Measurements from ENCODE around the gene TPPP3. TPM values are rescaled to one million over a fixed set of nuclear protein-coding genes. Genes with fewer than 3 reads are reported as not detected.

The TPPP3 gene
- total RNA-seq, 6 donors from 2014 or later = 40.0 to 167 (median 112) TPM

GRCh38 chr16:67389911-67390815 is 3.1 kb downstream of the TPPP3 start:
- DNase-seq = peak; percentile 57 to 61
- no peaks in the 10 kb centered on the region for H3K9me3 ChIP-seq

GRCh38 chr16:67388591-67388990 is 4.7 kb downstream of the TPPP3 start:
- TF ChIP-seq POLR2A (IDR thresholded peaks at IDR 0.05) (no peak), CTCF (IDR thresholded peaks at IDR 0.05) (no peak), EP300 (IDR thresholded peaks at IDR 0.05) (no peak), POLR2AphosphoS5 (IDR thresholded peaks at IDR 0.05) (no peak)
- DNase-seq (no peak), ATAC-seq (ENCODE audit: low FRiP score in 2 of 2) (no peak)
- peaks cover 0 to 3% (median under 1%) of the 10 kb centered on the region in 4 donors for H3K27me3 ChIP-seq
- H3K4me1 ChIP-seq = peaks cover 21 to 36% (median 31%) of the 10 kb centered on the region in 4 donors
- H3K36me3 ChIP-seq = no peaks in the 10 kb centered on the region
- H3K27ac ChIP-seq = no peak overlapping the region
- H3K9me3 ChIP-seq = no peaks in the 10 kb centered on the region
- WGBS, 2 donors = 83% methylated on average over 2 of the region's 2 CpGs; no CpG with 5 or more reads in 1 of the 2 donors
- no peak overlapping the region for H3K4me3 ChIP-seq

More at GRCh38 chr16:67389911-67390815, 3.1 kb downstream of the TPPP3 start:
- no peaks in the 10 kb centered on the region for H3K36me3 ChIP-seq
- no peak for TF ChIP-seq POLR2AphosphoS5 (IDR thresholded peaks at IDR 0.05)
- peak in 1 of 4 donors; percentile 5 for TF ChIP-seq POLR2A (IDR thresholded peaks at IDR 0.05)
- ATAC-seq (ENCODE audit: low FRiP score in 2 of 2) = peak in 1 of 2 donors; percentile 44
- no peak overlapping the region for H3K4me3 ChIP-seq
- H3K27me3 ChIP-seq = peaks cover 0 to 13% (median 2%) of the 10 kb centered on the region in 4 donors
- peak overlapping the region; percentile 7 to 35 (median 18) for H3K27ac ChIP-seq
- peaks cover 27 to 52% (median 42%) of the 10 kb centered on the region in 4 donors for H3K4me1 ChIP-seq
- 72 to 75% methylated on average over 23 to 27 of the region's 27 CpGs for WGBS, 2 donors

- Histone ChIP-seq H3K4me3 (no peak overlapping the region), H3K36me3 (no peaks in the 10 kb centered on the region), H3K4me1 (peaks cover 20 to 32% (median 27%) of the 10 kb centered on the region in 4 donors), H3K9me3 (no peaks in the 10 kb centered on the region), H3K27me3 (no peaks in the 10 kb centered on the region), H3K27ac (no peak overlapping the region)
- ATAC-seq (ENCODE audit: low FRiP score in 2 of 2) (no peak), DNase-seq (peak in 1 of 2 donors; percentile 38)
- no peak for TF ChIP-seq POLR2A (IDR thresholded peaks at IDR 0.05)
- TF ChIP-seq POLR2AphosphoS5 (IDR thresholded peaks at IDR 0.05) = no peak
- TF ChIP-seq CTCF (IDR thresholded peaks at IDR 0.05) = no peak
- TF ChIP-seq EP300 (IDR thresholded peaks at IDR 0.05) = no peak
- WGBS, 2 donors = 81 to 95% methylated on average over 6 to 8 of the region's 8 CpGs
These were observed 5.1 kb downstream of the TPPP3 start for GRCh38 chr16:67388191-67388590.

GRCh38 chr16:67387479-67388079 is 5.7 kb downstream of the TPPP3 start:
- Histone ChIP-seq H3K27me3 (no peaks in the 10 kb centered on the region), H3K9me3 (no peaks in the 10 kb centered on the region), H3K4me3 (no peak overlapping the region), H3K4me1 (peaks cover 14 to 26% (median 21%) of the 10 kb centered on the region in 4 donors), H3K27ac (no peak overlapping the region), H3K36me3 (no peaks in the 10 kb centered on the region)
- ATAC-seq (ENCODE audit: low FRiP score in 2 of 2) (no peak), DNase-seq (no peak)
- 81 to 88% methylated on average over 6 to 8 of the region's 8 CpGs for WGBS, 2 donors
- TF ChIP-seq CTCF (IDR thresholded peaks at IDR 0.05) = no peak
- TF ChIP-seq POLR2AphosphoS5 (IDR thresholded peaks at IDR 0.05) = no peak
- no peak for TF ChIP-seq EP300 (IDR thresholded peaks at IDR 0.05)
- TF ChIP-seq POLR2A (IDR thresholded peaks at IDR 0.05) = no peak

GRCh38 chr16:67386861-67387455 is 6.3 kb downstream of the TPPP3 start:
- Histone ChIP-seq H3K36me3 (no peaks in the 10 kb centered on the region), H3K27me3 (no peaks in the 10 kb centered on the region), H3K9me3 (no peaks in the 10 kb centered on the region), H3K27ac (no peak overlapping the region), H3K4me3 (no peak overlapping the region), H3K4me1 (peaks cover 13 to 20% (median 16%) of the 10 kb centered on the region in 4 donors)
- DNase-seq (no peak), ATAC-seq (ENCODE audit: low FRiP score in 2 of 2) (no peak)
- 94 to 100% methylated on average over 5 of the region's 5 CpGs for WGBS, 2 donors
- TF ChIP-seq POLR2AphosphoS5 (IDR thresholded peaks at IDR 0.05) (no peak), POLR2A (IDR thresholded peaks at IDR 0.05) (no peak), EP300 (IDR thresholded peaks at IDR 0.05) (no peak), CTCF (IDR thresholded peaks at IDR 0.05) (no peak)
